NCI-H1105 treated with DMSO at 0.1 percent for 48 hours (cell line): ENCODE results near the gene DHRS7.

Experiments used
- DNase-seq: peaks from one replicate; lab custom pipeline; 2025; lab: John Stamatoyannopoulos, UW

Gene DHRS7

GRCh38 chr14:60164712-60165546 lies at the start of gene DHRS7:
TSS of gene DHRS7 (minus strand) at chr14:60165398. CDS start at chr14:60165309, 89 bp downstream.
- peak; percentile 82 for DNase-seq

- no peak for DNase-seq
Observed at GRCh38 chr14:60214415-60215126, 49.4 kb upstream of the DHRS7 start.

- DNase-seq, result no peak
Observed at GRCh38 chr14:60214003-60214402, 48.8 kb upstream of the DHRS7 start.

GRCh38 chr14:60212503-60213371 lies 47.5 kb upstream of the DHRS7 start:
- no peak for DNase-seq

GRCh38 chr14:60211153-60211552 lies 46.0 kb upstream of the DHRS7 start:
- DNase-seq, result peak; percentile 67

GRCh38 chr14:60210703-60211102 lies 45.5 kb upstream of the DHRS7 start:
- no peak for DNase-seq

- no peak for DNase-seq
Observed at GRCh38 chr14:60206837-60207533, 41.8 kb upstream of the DHRS7 start.

GRCh38 chr14:60206249-60206670 lies 41.1 kb upstream of the DHRS7 start:
- DNase-seq, result no peak

- no peak for DNase-seq
Observed at GRCh38 chr14:60204843-60205774, 39.9 kb upstream of the DHRS7 start.

- no peak for DNase-seq
Observed at GRCh38 chr14:60204104-60204842, 39.1 kb upstream of the DHRS7 start.

GRCh38 chr14:60199321-60199720 lies 34.1 kb upstream of the DHRS7 start:
- no peak for DNase-seq

GRCh38 chr14:60197629-60198303 lies 32.6 kb upstream of the DHRS7 start:
- no peak for DNase-seq

- DNase-seq, result no peak
Observed at GRCh38 chr14:60196291-60196690, 31.1 kb upstream of the DHRS7 start.

GRCh38 chr14:60195179-60195810 lies 30.1 kb upstream of the DHRS7 start:
- DNase-seq, result peak; percentile 26

GRCh38 chr14:60189923-60190840 lies 25.0 kb upstream of the DHRS7 start:
- DNase-seq, result no peak

GRCh38 chr14:60188696-60189095 lies 23.5 kb upstream of the DHRS7 start:
- DNase-seq, result no peak

GRCh38 chr14:60188115-60188514 lies 22.9 kb upstream of the DHRS7 start:
- peak; percentile 12 for DNase-seq
